MM.1S (cell line): ENCODE data around the gene PTPN12.

ENCODE experiments used
- EZH2 ChIP-seq: fragments of 300-600 bp; sonication (generic); optimal IDR thresholded peaks from 2 replicates; pipeline ENCODE3; 2017; ENCODE audit warnings: low read depth, mild to moderate bottlenecking, antibody characterized with exemption, low read length, mixed read lengths
- EZH2phosphoT487 ChIP-seq: fragments of 300-600 bp; sonication (generic); IDR thresholded peaks from 2 replicates; pipeline ENCODE4 v1.6.1; 2018; ENCODE audit warnings: antibody characterized with exemption, low read length
- TF ChIP-seq, protein P1 (sequence below): fragments of 300-600 bp; sonication (generic); IDR thresholded peaks from 2 replicates; pipeline ENCODE4 v1.5.1; 2016; ENCODE audit warnings: antibody characterized with exemption, low read length, mixed read lengths

DNA sequence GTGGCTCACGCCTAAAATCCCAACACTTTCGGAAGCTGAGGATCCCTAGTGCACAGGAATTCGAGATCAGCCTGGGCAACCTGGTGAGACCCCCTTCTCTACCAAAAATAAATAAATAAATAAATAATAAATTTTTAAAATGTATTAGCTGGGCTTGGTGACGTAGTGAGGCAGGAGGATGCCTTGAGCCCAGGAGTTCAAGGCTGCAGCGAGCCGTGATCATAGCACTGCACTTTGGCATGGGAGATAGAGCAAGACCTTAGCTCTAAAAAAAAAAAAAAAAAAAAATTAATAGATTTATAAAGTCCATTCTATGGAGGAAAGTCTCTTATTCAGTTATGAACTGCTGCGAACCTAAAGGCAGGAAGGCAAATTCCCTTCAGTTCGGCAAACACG is 1.1 kb upstream of the PTPN12 start:
- no peak for TF ChIP-seq EZH2
- TF ChIP-seq, protein P1, sequence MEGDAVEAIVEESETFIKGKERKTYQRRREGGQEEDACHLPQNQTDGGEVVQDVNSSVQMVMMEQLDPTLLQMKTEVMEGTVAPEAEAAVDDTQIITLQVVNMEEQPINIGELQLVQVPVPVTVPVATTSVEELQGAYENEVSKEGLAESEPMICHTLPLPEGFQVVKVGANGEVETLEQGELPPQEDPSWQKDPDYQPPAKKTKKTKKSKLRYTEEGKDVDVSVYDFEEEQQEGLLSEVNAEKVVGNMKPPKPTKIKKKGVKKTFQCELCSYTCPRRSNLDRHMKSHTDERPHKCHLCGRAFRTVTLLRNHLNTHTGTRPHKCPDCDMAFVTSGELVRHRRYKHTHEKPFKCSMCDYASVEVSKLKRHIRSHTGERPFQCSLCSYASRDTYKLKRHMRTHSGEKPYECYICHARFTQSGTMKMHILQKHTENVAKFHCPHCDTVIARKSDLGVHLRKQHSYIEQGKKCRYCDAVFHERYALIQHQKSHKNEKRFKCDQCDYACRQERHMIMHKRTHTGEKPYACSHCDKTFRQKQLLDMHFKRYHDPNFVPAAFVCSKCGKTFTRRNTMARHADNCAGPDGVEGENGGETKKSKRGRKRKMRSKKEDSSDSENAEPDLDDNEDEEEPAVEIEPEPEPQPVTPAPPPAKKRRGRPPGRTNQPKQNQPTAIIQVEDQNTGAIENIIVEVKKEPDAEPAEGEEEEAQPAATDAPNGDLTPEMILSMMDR: no peak
- TF ChIP-seq EZH2phosphoT487: no peak
